HepG2 (cell line): Measurements from ENCODE around the gene KAZN. TPM values are rescaled to one million over a fixed set of nuclear protein-coding genes. Genes with fewer than 3 reads are reported as not detected.

Experiments
- ATAC-seq: fragments of 200-7000 bp; cut with Tn5 transposase; 3 replicates; pipeline ENCODE4 v1.9.1; 2020; ENCODE audit warnings: mild to moderate bottlenecking, moderate library complexity
- BruUV-seq: library from RNA; stranded (reverse); fragments of 400-500 nt; replicated peaks from 2 replicates; lab custom pipeline; 2021; lab: Mats Ljungman, UMichigan
- CTCF ChIA-PET: fragments of 300-600 bp; formaldehyde crosslinking; extraction: SDS; loops from one replicate; lab custom pipeline; 2021; ENCODE audit warnings: low total read pairs, inconsistent platforms, low intra/inter-chr PET ratio; lab: Yijun Ruan, JAX
- POLR2A ChIA-PET: fragments of 350-600 bp; sonication (Branson Sonifier 250); formaldehyde crosslinking; loops from one replicate; lab custom pipeline; 2020; ENCODE audit warnings: antibody characterized with exemption, inconsistent platforms; lab: Yijun Ruan, JAX
- DNase-seq: peaks from one replicate; pipeline ENCODE4 v3.0.0-alpha.2; 2015; ENCODE audit warnings: low spot score
- FAIRE-seq: peaks from 3 replicates; lab custom pipeline; 2011; peaks lifted over from hg19 to GRCh38; lab: Jason Lieb, UNC
- H2AFZ ChIP-seq: one replicate; pipeline ENCODE4 v1.6.1; 2011; ENCODE audit warnings: low read length, inconsistent platforms
- H3K27ac ChIP-seq: fragments of 300-600 bp; 3 replicates; pipeline ENCODE4 v1.8.0; 2011; ENCODE audit warnings: mixed run types, mild to moderate bottlenecking, mixed read lengths, low read length, inconsistent platforms; ENCODE audit not compliant: insufficient read depth; ENCODE audit errors: extremely low read length
- H3K27me3 ChIP-seq, 2 experiments: fragments of 200-600 bp in 1 of 2; 2 replicates in 1 of 2; 3 replicates in 1 of 2; pipeline versions ENCODE4 v1.6.0 to v1.8.0; 2011; ENCODE audit warnings: low read length in 2 of 2, mild to moderate bottlenecking in 2 of 2, moderate library complexity in 2 of 2, inconsistent platforms in 1 of 2; ENCODE audit not compliant: insufficient read depth in 2 of 2, control insufficient read depth in 1 of 2
- H3K36me3 ChIP-seq, 2 experiments: fragments of 200-600 bp in 1 of 2; replicated peaks in 1 of 2; 2 replicates in 1 of 2; 3 replicates in 1 of 2; pipeline versions ENCODE4 v1.5.1 to v1.8.0; 2011; ENCODE audit warnings: low read length in 2 of 2, inconsistent platforms in 1 of 2; ENCODE audit not compliant: insufficient read depth in 2 of 2, control insufficient read depth in 1 of 2
- H3K4me1 ChIP-seq: 2 replicates; pipeline ENCODE4 v1.5.1; 2012; ENCODE audit warnings: low read length, inconsistent platforms; ENCODE audit not compliant: insufficient read depth
- H3K4me2 ChIP-seq: 2 replicates; pipeline ENCODE4 v1.6.0; 2011; ENCODE audit warnings: low read depth, low read length, inconsistent platforms
- H3K4me3 ChIP-seq, 3 experiments: fragments of 200-600 bp in 1 of 3; sonication (generic), shearing (Covaris generic) in 1 of 3; replicated peaks in 1 of 3; 2 replicates each; pipeline ENCODE4 v1.5.1; 2011 to 2016; ENCODE audit warnings: low read length in 3 of 3, inconsistent platforms in 2 of 3, low read depth in 2 of 3, mild to moderate bottlenecking in 2 of 3, control low read depth in 1 of 3, mixed read lengths in 1 of 3; ENCODE audit not compliant: insufficient read depth in 1 of 3
- H3K79me2 ChIP-seq: one replicate; pipeline ENCODE4 v1.6.1; 2011; ENCODE audit warnings: low read length, inconsistent platforms; ENCODE audit not compliant: insufficient read depth
- H3K9ac ChIP-seq: 2 replicates; pipeline ENCODE4 v1.6.0; 2011; ENCODE audit warnings: mild to moderate bottlenecking, low read depth, low read length, inconsistent platforms; ENCODE audit not compliant: insufficient read depth
- H3K9me3 ChIP-seq: 2 replicates; pipeline ENCODE4 v1.5.1; 2012; ENCODE audit warnings: mild to moderate bottlenecking, low read length
- H4K20me1 ChIP-seq: 2 replicates; pipeline ENCODE4 v1.6.0; 2011; ENCODE audit warnings: inconsistent platforms, mild to moderate bottlenecking, low read length, moderate library complexity; ENCODE audit not compliant: insufficient read depth
- BRD4 ChIP-seq: sonication (generic); formaldehyde crosslinking; IDR thresholded peaks from 2 replicates; pipeline ENCODE4 v1.4.0; 2020; ENCODE audit warnings: missing genetic modification reagents
- GLI4 ChIP-seq: sonication (generic); formaldehyde crosslinking; IDR thresholded peaks from 2 replicates; pipeline ENCODE4 v1.5.1; 2020; ENCODE audit warnings: missing genetic modification reagents, mild to moderate bottlenecking, moderate library complexity, borderline replicate concordance
- HIVEP1 ChIP-seq: sonication (generic); formaldehyde crosslinking; IDR thresholded peaks from 2 replicates; pipeline ENCODE4 v1.4.0; 2020; ENCODE audit warnings: mild to moderate bottlenecking, missing genetic modification reagents
- KLF15 ChIP-seq: sonication (generic); formaldehyde crosslinking; IDR thresholded peaks from 2 replicates; pipeline ENCODE4 v1.8.1; 2023; ENCODE audit warnings: borderline replicate concordance, mild to moderate bottlenecking, inconsistent platforms, missing genetic modification reagents, mixed read lengths
- NCOA1 ChIP-seq: sonication (generic); formaldehyde crosslinking; IDR thresholded peaks from 2 replicates; pipeline ENCODE4 v1.9.0; 2021; ENCODE audit warnings: missing genetic modification reagents
- NCOA5 ChIP-seq: sonication (generic); formaldehyde crosslinking; IDR thresholded peaks from 2 replicates; pipeline ENCODE4 v1.4.0; 2020; ENCODE audit warnings: missing genetic modification reagents
- NFKB2 ChIP-seq: sonication (generic); formaldehyde crosslinking; IDR thresholded peaks from 2 replicates; pipeline ENCODE4 v1.4.0; 2020; ENCODE audit warnings: missing genetic modification reagents, borderline replicate concordance
- NR2F6 ChIP-seq, 2 experiments: IDR thresholded peaks; 2 replicates each; pipeline ENCODE4 v1.6.1; 2016; ENCODE audit warnings: antibody characterized with exemption in 1 of 2, mild to moderate bottlenecking in 1 of 2
- SALL2 ChIP-seq: sonication (generic); formaldehyde crosslinking; IDR thresholded peaks from 2 replicates; pipeline ENCODE4 v1.8.1; 2023; ENCODE audit warnings: mild to moderate bottlenecking, missing genetic modification reagents, inconsistent platforms
- SMAD3 ChIP-seq: sonication (generic); formaldehyde crosslinking; IDR thresholded peaks from 2 replicates; pipeline ENCODE4 v1.4.0; 2020; ENCODE audit warnings: missing genetic modification reagents
- SRSF1 ChIP-seq: fragments of 200-400 bp; formaldehyde crosslinking; optimal IDR thresholded peaks from 2 replicates; pipeline ENCODE3; 2017; ENCODE audit warnings: mild to moderate bottlenecking, low read depth, low read length, moderate library complexity
- U2AF2 ChIP-seq: fragments of 200-400 bp; formaldehyde crosslinking; IDR thresholded peaks from 2 replicates; pipeline ENCODE4 v1.6.1; 2017; ENCODE audit warnings: low read depth, mild to moderate bottlenecking, low read length
- XRCC5 ChIP-seq: fragments of 200-400 bp; formaldehyde crosslinking; optimal IDR thresholded peaks from 2 replicates; pipeline ENCODE3; 2017; ENCODE audit warnings: mild to moderate bottlenecking, low read length
- ZNF17 ChIP-seq: sonication (generic); formaldehyde crosslinking; IDR thresholded peaks from 2 replicates; pipeline ENCODE4 v1.5.0; 2020; ENCODE audit warnings: mild to moderate bottlenecking, missing genetic modification reagents
- ZNF260 ChIP-seq: sonication (generic); formaldehyde crosslinking; IDR thresholded peaks from 2 replicates; pipeline ENCODE4 v1.4.0; 2020; ENCODE audit warnings: missing genetic modification reagents, low read depth, mild to moderate bottlenecking, borderline replicate concordance
- ZNF296 ChIP-seq: sonication (generic); formaldehyde crosslinking; conservative IDR thresholded peaks from 2 replicates; pipeline ENCODE4 v1.5.0; 2020; ENCODE audit warnings: mild to moderate bottlenecking, missing genetic modification reagents
- ZNF414 ChIP-seq: sonication (generic); formaldehyde crosslinking; IDR thresholded peaks from 2 replicates; pipeline ENCODE4 v1.5.0; 2020; ENCODE audit warnings: missing genetic modification reagents
- ZNF556 ChIP-seq: sonication (generic); formaldehyde crosslinking; IDR thresholded peaks from 2 replicates; pipeline ENCODE4 v1.4.0; 2020; ENCODE audit warnings: mild to moderate bottlenecking, missing genetic modification reagents, borderline replicate concordance
- ZNF557 ChIP-seq: sonication (generic); formaldehyde crosslinking; IDR thresholded peaks from 2 replicates; pipeline ENCODE4 v1.4.0; 2020; ENCODE audit warnings: missing genetic modification reagents
- ZNF569 ChIP-seq: sonication (generic); formaldehyde crosslinking; IDR thresholded peaks from 2 replicates; pipeline ENCODE4 v1.5.0; 2020; ENCODE audit warnings: mild to moderate bottlenecking, missing genetic modification reagents, moderate library complexity, borderline replicate concordance
- ZNF749 ChIP-seq: sonication (generic); formaldehyde crosslinking; IDR thresholded peaks from 2 replicates; pipeline ENCODE4 v1.8.0; 2022; ENCODE audit warnings: mild to moderate bottlenecking, missing genetic modification reagents, moderate library complexity, borderline replicate concordance
- WGBS: methylation state at CpG from one replicate; pipeline ENCODE4 v1.1.6; 2017; ENCODE audit warnings: low lambda C conversion rate; 5-methylcytosine and 5-hydroxymethylcytosine counted together
- in situ Hi-C: cut with HindIII; loops from 2 replicates; pipeline ENCODE4 v1.10.0; 2017; ENCODE audit warnings: low pct_unique_long_range_greater_than_20kb; ENCODE audit not compliant: extremely low pct_ligation_motif_present
- intact Hi-C: fragments of 100-400 bp; cut with micrococcal nuclease; formaldehyde crosslinking; loops from one replicate; pipeline ENCODE4 v1.10.0; 2022; ENCODE audit not compliant: unreplicated experiment
- polyA plus RNA-seq, 8 experiments: library from polyadenylated mRNA; depleted of rRNA in 3 of 8; stranded (reverse) in 7 of 8; unstranded in 1 of 8; fragments of >200 nt; fragmentation: Illumina TruSeq in 4 of 8; extraction: Trizol in 4 of 8; gene quantifications; 2 replicates each; pipeline versions ENCODE4 v1.2.1 to v1.2.3, GENCODE V29; 2011 to 2016; ENCODE audit warnings: low read depth in 4 of 8, missing spikeins in 1 of 8, mixed read lengths in 1 of 8; ENCODE audit not compliant: insufficient read depth in 1 of 8
- total RNA-seq, 5 experiments: library from RNA; depleted of rRNA; stranded (reverse); fragments of >200 nt; fragmentation: Illumina TruSeq; extraction: Trizol; gene quantifications; 2 replicates each; pipeline ENCODE4 v1.2.3, GENCODE V29; 2016; ENCODE audit warnings: low read depth in 1 of 5

The KAZN gene
- total and polyA plus RNA-seq, 2 of the 13 experiments (the other 11 are each of a cell fraction or from before 2014, with no cell fraction given) = 10.4 to 13.5 TPM

GRCh38 chr1:14968251-14968851 lies 369.9 kb downstream of the KAZN start:
- ChIA-PET POLR2A (no interaction called here), CTCF (no interaction called here)
- peaks cover 21% of the 10 kb centered on the region; the same call in 1 of the 2 replicates for H3K4me1 ChIP-seq
- H3K4me2 ChIP-seq = no peak overlapping the region
- no peaks in the 10 kb centered on the region for H4K20me1 ChIP-seq
- H3K27ac ChIP-seq = no peak overlapping the region
- peaks cover 7% of the 10 kb centered on the region; the same call in 1 of the 2 replicates for H3K9me3 ChIP-seq
- TF ChIP-seq ZNF556 (CRISPR knock-in tag) (no peak), SMAD3 (CRISPR knock-in tag) (no peak), HIVEP1 (CRISPR knock-in tag) (no peak), GLI4 (no peak), U2AF2 (no peak), NFKB2 (CRISPR knock-in tag) (no peak)
- 94% methylated on average over 11 of the region's 15 CpGs for WGBS
- no peak overlapping the region for H3K4me3 ChIP-seq
- no peak overlapping the region for H3K9ac ChIP-seq
- no peak for FAIRE-seq
- intact Hi-C loops (no loop called here), in situ Hi-C loops (no loop called here)
- DNase-seq = no peak
- H3K79me2 ChIP-seq = peaks cover 9% of the 10 kb centered on the region
- no peaks in the 10 kb centered on the region for H3K27me3 ChIP-seq
- peaks cover 13 to 62% of the 10 kb centered on the region in 2 experiments for H3K36me3 ChIP-seq
- no peak for ATAC-seq
- no peak overlapping the region for H2AFZ ChIP-seq
- no TSS peak for BruUV-seq

- intact Hi-C loops = no loop called here
- Histone ChIP-seq H3K27ac (no peak overlapping the region), H4K20me1 (no peaks in the 10 kb centered on the region), H3K4me2 (no peak overlapping the region), H3K27me3 (no peaks in the 10 kb centered on the region), H3K36me3 (peaks cover 10 to 62% of the 10 kb centered on the region in 2 experiments), H3K79me2 (peaks cover 9% of the 10 kb centered on the region), H3K9me3 (peaks cover 13% of the 10 kb centered on the region), H3K4me3 (no peak overlapping the region), H2AFZ (no peak overlapping the region), H3K4me1 (peaks cover 21% of the 10 kb centered on the region; the same call in 1 of the 2 replicates), H3K9ac (no peak overlapping the region)
- ATAC-seq (no peak), FAIRE-seq (no peak), DNase-seq (no peak)
- 97% methylated on average over 5 of the region's 7 CpGs for WGBS
- POLR2A ChIA-PET = no interaction called here
- in situ Hi-C loops = no loop called here
- CTCF ChIA-PET = no interaction called here
- no TSS peak for BruUV-seq
- no peak for TF ChIP-seq ZNF749 (CRISPR knock-in tag)
- no peak for TF ChIP-seq XRCC5
- no peak for TF ChIP-seq ZNF569 (CRISPR knock-in tag)
- no peak for TF ChIP-seq KLF15
- no peak for TF ChIP-seq NCOA5 (CRISPR knock-in tag)
- no peak for TF ChIP-seq BRD4
- no peak for TF ChIP-seq NR2F6 (IDR thresholded peaks at IDR 0.05)
- TF ChIP-seq NR2F6 (CRISPR knock-in tag; IDR thresholded peaks at IDR 0.05) = no peak
- no peak for TF ChIP-seq ZNF260 (CRISPR knock-in tag)
- no peak for TF ChIP-seq NCOA1 (CRISPR knock-in tag)
- TF ChIP-seq ZNF17 (CRISPR knock-in tag) = no peak
- TF ChIP-seq ZNF414 (CRISPR knock-in tag) = no peak
- no peak for TF ChIP-seq ZNF296 (CRISPR knock-in tag)
- TF ChIP-seq ZNF557 (CRISPR knock-in tag) = no peak
- no peak for TF ChIP-seq SALL2 (CRISPR knock-in tag)
- no peak for TF ChIP-seq SRSF1
Observed at GRCh38 chr1:14969006-14969405, 370.5 kb downstream of the KAZN start.
